DOHH2 (cell line): Measurements from ENCODE around the gene RGS17.

ENCODE experiments used
- CTCF ChIP-seq: fragments of 200-600 bp; sonication (generic); IDR thresholded peaks from one replicate; pipeline ENCODE4 v1.5.1; 2014; ENCODE audit warnings: antibody characterized with exemption, mild to moderate bottlenecking, low read depth, low read length; ENCODE audit not compliant: poor library complexity, severe bottlenecking
- EZH2phosphoT487 ChIP-seq: fragments of 200-600 bp; sonication (generic); IDR thresholded peaks from 2 replicates; pipeline ENCODE4 v1.6.1; 2017; ENCODE audit warnings: borderline replicate concordance, mild to moderate bottlenecking, antibody characterized with exemption, low read length, moderate library complexity, mixed read lengths

- TF ChIP-seq CTCF (no peak), EZH2phosphoT487 (no peak)
These were observed 153.0 kb downstream of the RGS17 start for GRCh38 chr6:152978058-152978457.
